ACC112 (cell line): Measurements from ENCODE around the gene WNT8B.

Experiments used
- H2AFZ ChIP-seq: fragments of 200-600 bp; sonication (generic); one replicate; pipeline ENCODE4 v1.6.0; 2017; ENCODE audit warnings: antibody characterized with exemption, low read length; ENCODE audit not compliant: unreplicated experiment
- H3K27ac ChIP-seq: fragments of 200-600 bp; sonication (generic); 2 replicates; pipeline ENCODE4 v1.5.1; 2014; ENCODE audit warnings: low read depth, mild to moderate bottlenecking, antibody characterized with exemption, low read length, moderate library complexity
- H3K27me3 ChIP-seq: fragments of 200-600 bp; sonication (generic); 2 replicates; pipeline ENCODE4 v1.6.1; 2014; ENCODE audit warnings: mild to moderate bottlenecking, antibody characterized with exemption, low read length, moderate library complexity, mixed read lengths; ENCODE audit not compliant: insufficient read depth
- H3K36me3 ChIP-seq: fragments of 200-600 bp; sonication (generic); 2 replicates; pipeline ENCODE4 v1.6.1; 2016; ENCODE audit warnings: mild to moderate bottlenecking, antibody characterized with exemption, low read length, moderate library complexity, mixed read lengths; ENCODE audit not compliant: insufficient read depth
- H3K4me1 ChIP-seq: fragments of 200-600 bp; sonication (generic); one replicate; pipeline ENCODE4 v1.6.1; 2016; ENCODE audit warnings: low read length, mixed read lengths; ENCODE audit not compliant: insufficient read depth, unreplicated experiment, control insufficient read depth
- H3K4me3 ChIP-seq: fragments of 200-600 bp; sonication (generic); 2 replicates; pipeline ENCODE4 v1.5.1; 2014; ENCODE audit warnings: mild to moderate bottlenecking, low read depth, low read length
- H3K79me2 ChIP-seq: fragments of 200-600 bp; sonication (generic); one replicate; pipeline ENCODE4 v1.6.0; 2016; ENCODE audit warnings: low read length; ENCODE audit not compliant: control insufficient read depth, unreplicated experiment, insufficient read depth

Gene WNT8B

DNA sequence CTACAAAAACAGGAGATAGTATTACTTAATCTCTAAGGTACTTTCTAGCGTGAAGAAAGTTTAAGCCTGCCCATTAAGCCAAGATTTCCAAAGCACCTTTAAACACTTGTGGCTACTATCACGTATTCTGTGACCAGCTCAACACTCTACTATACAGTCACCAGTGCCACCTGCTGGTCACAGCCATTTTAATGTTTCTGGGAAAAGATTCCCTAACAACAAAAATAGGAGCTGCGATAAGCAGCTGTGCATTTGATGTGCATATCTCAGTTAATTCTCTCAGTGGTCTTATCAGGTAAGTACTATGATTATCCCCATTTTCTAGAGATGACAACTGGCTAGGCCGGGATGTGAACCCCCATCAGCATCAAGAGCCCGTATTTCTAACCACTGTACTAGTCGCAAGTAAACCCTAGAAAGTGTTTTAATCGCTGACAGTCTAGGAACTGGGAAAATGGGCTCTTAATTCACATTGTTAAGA lies 56.0 kb downstream of the WNT8B start:
- H3K36me3 ChIP-seq, result no peaks in the 10 kb centered on the region
- no peak overlapping the region for H2AFZ ChIP-seq
- H3K4me3 ChIP-seq, result peak overlapping the region; percentile 65
- no peaks in the 10 kb centered on the region for H3K27me3 ChIP-seq
- peaks cover 33% of the 10 kb centered on the region for H3K4me1 ChIP-seq
- no peak overlapping the region for H3K27ac ChIP-seq
- no peaks in the 10 kb centered on the region for H3K79me2 ChIP-seq

DNA sequence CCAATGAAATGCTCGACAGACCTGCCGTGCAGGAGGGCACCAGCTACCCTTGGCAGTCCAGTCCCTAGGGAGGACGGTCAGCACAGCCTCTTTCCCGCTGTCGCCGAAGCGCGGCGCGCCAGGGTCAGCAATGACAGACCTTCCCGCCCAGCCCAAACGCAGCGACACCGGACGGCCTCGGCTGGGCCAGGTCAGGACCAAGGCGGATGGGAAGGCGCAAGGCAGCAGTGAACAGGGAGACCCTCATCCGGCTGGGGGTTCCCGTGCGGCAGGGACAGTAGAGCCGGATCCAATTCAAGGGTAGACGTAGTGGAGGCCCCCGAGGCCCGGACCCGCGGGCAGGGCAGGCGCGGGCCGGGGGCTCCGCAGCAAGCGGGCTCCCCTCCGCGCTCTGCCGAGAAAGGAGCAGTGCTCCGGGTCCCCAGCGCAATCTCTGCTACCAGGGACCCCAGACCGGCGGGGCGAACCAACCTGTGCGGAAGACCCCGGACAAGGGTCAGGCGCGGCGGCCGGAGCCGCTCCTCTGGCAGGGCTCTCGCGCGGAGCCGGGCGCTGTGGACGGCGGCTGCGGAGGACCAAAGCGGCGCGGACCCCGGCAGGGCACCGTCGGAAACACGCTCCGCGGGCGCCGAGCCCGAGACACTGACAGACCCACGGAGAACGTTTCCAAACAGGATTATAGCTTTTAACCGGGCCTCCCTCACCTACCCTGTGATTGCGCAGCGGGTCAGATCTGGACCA lies 56.7 kb downstream of the WNT8B start, which contains the start of gene SEC31B:
Gene SEC31B, minus strand, starts transcription at position 551 of the 741 bp plus-strand sequence. CDS start 2,909 bp downstream, outside the sequence.
- H2AFZ ChIP-seq, result no peak within 1 kb of the TSS

DNA sequence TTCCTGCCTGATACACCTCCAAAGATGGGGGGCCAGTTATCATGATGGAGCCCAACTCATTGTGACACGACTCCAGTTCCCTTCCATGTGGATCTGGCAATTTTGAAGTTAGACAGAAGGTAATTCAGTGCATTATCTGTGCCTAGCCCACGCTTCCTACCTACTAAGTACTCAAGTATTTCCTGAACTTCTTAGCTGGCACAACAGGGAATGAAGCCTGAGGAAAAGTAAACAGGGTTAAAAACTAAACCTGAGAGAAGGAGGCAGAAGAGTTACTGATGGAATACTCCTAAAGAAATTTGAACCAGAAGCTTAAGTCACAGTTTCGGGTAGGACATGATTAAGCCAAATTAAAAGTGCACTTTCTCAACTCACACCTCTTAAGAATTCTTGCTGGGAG lies 58.0 kb downstream of the WNT8B start:
- H3K36me3 ChIP-seq, result peaks cover 1% of the 10 kb centered on the region; the same call in 1 of the 2 replicates

More for the DNA sequence above, 56.7 kb downstream of the WNT8B start, which contains the start of gene SEC31B:
- Histone ChIP-seq H3K4me1 (peaks cover 33% of the 10 kb centered on the region), H3K27ac (peak within 1 kb of the TSS; percentile 35; the same call in 1 of the 2 replicates), H3K4me3 (peak within 1 kb of the TSS; percentile 65), H3K36me3 (no peaks in the 10 kb centered on the region), H3K27me3 (no peaks in the 10 kb centered on the region), H3K79me2 (no peaks in the 10 kb centered on the region)

DNA sequence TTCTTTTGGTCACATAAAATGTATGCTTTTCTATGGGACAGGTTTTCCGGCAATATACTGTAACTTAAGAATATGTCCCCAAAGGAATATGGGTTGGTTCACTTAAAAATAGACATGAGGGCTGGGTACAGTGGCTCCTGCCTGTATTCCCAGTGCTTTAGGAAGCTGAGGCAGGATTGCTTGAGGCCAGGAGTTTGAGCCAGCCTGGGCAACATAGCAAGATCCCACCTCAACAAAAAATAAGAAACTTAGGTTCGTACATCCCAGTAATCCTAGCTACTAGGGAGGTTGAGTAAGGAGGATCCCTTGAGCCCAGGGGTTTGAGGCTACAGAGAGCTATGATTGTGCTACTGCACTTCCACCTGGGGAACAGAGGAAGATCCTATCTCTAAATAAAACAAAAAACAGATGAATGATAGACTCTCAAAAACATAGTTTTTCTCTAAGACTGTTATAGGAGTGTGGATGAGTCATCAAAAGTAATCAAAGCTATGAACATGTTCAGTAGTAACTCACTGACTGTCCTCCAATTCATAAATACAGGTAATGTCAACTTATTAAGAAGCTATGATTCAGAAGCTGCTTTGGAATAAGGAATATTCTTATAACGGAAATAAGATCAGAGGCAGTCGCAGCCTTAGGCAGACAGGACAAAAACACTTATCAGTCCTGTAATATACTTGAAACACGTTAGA lies 59.4 kb downstream of the WNT8B start:
- Histone ChIP-seq H2AFZ (no peak overlapping the region), H3K4me3 (no peak overlapping the region), H3K79me2 (peaks cover 6% of the 10 kb centered on the region), H3K27ac (peak overlapping the region; percentile 45), H3K36me3 (peaks cover 14% of the 10 kb centered on the region), H3K4me1 (peaks cover 33% of the 10 kb centered on the region), H3K27me3 (no peaks in the 10 kb centered on the region)

More for the DNA sequence above, 58.0 kb downstream of the WNT8B start:
- H3K27me3 ChIP-seq, result no peaks in the 10 kb centered on the region
- H3K27ac ChIP-seq, result peak overlapping the region; percentile 35; the same call in 1 of the 2 replicates
- peaks cover 33% of the 10 kb centered on the region for H3K4me1 ChIP-seq
- no peak overlapping the region for H3K4me3 ChIP-seq
- H2AFZ ChIP-seq, result no peak overlapping the region
- no peaks in the 10 kb centered on the region for H3K79me2 ChIP-seq

DNA sequence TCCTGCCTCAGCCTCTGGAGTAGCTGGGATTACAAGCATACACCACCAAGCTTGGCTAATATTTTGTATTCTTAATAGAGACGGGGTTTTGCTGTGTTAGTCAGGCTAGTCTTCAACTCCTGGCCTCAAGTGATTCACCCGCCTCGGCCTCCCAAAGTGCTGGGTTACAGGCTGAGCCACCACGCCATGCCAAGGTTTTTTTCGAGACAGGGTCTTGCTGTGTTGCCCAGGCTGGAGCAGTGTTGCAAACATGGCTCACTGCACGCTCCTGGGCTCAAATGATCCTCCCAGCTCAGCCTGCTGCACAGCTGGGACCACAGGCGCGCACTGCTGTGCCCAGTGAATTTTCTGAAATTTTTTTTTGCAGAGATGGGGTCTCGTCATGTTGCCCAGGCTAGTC lies 60.1 kb downstream of the WNT8B start:
- H3K27ac ChIP-seq, result peak overlapping the region; percentile 45
- no peak overlapping the region for H3K4me3 ChIP-seq
- H3K79me2 ChIP-seq, result peaks cover 9% of the 10 kb centered on the region
- H3K36me3 ChIP-seq, result peaks cover 14% of the 10 kb centered on the region
- no peak overlapping the region for H2AFZ ChIP-seq
- peaks cover 35% of the 10 kb centered on the region for H3K4me1 ChIP-seq
- H3K27me3 ChIP-seq, result no peaks in the 10 kb centered on the region

DNA sequence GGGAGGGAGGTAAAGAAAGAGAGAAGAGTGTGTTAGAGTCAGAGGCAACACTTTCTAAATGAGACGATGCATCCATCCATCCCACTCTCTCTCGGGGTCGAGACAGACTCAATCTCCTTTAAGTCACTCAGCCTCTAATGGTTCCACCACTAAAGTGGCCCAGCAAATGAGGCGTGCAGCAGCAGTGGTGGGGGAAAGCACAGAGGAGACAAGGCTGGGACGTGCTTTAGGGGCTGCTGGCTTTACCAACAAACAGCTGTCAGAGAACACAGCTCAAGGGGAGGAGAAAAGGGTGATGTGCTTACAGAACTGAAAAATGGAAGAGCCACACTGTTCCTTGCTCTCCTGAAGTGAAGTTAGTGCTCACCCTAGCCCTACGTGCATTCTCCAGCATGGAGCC lies 61.4 kb downstream of the WNT8B start:
- Histone ChIP-seq H3K79me2 (peaks cover 21% of the 10 kb centered on the region), H2AFZ (no peak overlapping the region), H3K4me1 (peaks cover 38% of the 10 kb centered on the region), H3K27ac (no peak overlapping the region), H3K4me3 (no peak overlapping the region), H3K36me3 (peaks cover 14% of the 10 kb centered on the region), H3K27me3 (no peaks in the 10 kb centered on the region)

DNA sequence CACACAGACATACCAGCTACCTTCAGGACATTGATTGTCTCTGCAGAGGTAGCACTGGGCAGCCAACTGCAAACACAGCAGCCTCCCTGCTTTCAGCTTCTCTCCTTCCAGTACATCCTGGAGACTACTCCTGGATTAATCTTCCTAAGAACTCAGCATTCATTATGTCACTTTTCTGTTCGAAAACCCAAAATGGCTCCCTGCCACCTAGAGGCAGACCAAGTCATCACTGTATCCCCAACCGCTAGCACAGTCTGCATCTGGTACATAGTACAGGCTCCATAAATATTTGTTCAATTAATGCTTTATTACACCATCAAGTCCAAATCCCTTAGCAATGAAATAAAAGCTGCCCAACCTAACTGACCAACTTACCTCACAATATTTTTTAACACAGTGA lies 61.8 kb downstream of the WNT8B start:
- peaks cover 25% of the 10 kb centered on the region for H3K79me2 ChIP-seq
- no peak overlapping the region for H2AFZ ChIP-seq

DNA sequence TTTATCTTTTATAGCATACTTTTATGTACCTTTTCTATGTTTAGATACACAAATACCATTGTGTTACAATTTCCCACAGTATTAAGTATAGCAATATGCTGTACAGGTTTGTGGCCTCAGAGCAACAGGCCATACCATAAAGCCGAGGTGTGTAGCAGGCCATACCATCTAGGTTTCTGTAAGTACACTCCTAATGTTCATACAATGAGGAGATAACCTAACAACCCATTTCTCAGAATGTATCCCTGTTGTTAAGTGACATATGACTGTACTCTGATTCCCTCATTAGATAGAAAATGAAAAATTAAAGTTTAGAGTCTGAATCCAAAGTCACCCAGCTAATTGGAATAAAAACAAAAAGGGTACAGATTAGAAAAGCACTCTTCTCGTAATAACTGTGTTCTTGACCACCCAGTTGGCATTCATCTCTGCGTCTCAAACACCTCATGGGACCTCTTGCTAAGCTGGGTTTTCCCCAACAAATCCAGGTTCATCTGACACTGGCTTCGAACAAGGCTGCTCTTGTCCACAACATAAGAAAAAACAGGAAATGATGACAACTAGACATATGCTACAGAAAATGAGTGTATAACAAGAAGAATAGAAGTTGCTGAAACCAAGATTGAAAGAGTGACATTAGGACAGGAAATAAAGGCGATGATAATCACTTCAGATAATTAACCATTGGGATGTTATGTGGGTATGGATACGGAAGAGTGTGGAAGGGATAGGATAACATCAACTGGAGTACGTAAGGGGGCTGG lies 65.5 kb downstream of the WNT8B start:
- peak overlapping the region; percentile 83 for H3K4me3 ChIP-seq
- H3K27me3 ChIP-seq, result no peaks in the 10 kb centered on the region
- peaks cover 34% of the 10 kb centered on the region for H3K79me2 ChIP-seq
- H3K27ac ChIP-seq, result peak overlapping the region; percentile 19; the same call in 1 of the 2 replicates
- H2AFZ ChIP-seq, result no peak overlapping the region
- peaks cover 14% of the 10 kb centered on the region for H3K36me3 ChIP-seq
- peaks cover 15% of the 10 kb centered on the region for H3K4me1 ChIP-seq

More for the DNA sequence above, 61.8 kb downstream of the WNT8B start:
- peaks cover 14% of the 10 kb centered on the region for H3K36me3 ChIP-seq
- H3K4me3 ChIP-seq, result no peak overlapping the region
- H3K27me3 ChIP-seq, result no peaks in the 10 kb centered on the region
- peaks cover 33% of the 10 kb centered on the region for H3K4me1 ChIP-seq
- no peak overlapping the region for H3K27ac ChIP-seq

DNA sequence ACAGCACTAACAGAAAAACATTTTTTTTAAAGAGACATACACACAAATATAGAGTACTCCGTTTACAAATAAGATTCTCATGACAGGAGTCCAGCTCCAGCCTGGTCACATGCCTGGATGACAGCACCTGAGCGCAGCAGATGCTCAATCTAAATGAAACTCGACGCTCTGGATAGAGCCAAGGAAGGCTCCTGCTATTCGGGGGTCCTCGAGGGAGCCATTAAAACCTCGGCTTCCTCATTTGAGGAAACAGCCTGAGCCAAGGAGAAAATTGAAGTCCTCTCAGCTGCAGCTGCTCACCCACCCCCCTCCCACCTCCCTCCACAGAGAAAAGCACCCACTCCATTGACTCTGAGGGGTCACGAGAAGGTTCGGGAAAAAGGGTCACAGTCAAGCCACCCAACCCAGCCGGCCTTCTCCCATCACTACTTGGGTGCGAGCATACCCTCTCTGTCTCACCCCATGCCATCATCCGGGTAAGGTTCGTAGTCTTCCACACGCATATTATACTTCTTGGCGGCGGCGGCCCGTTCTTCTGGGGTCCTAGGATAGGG lies 66.2 kb downstream of the WNT8B start:
- H3K4me1 ChIP-seq, result peaks cover 15% of the 10 kb centered on the region
- peak overlapping the region; percentile 19; the same call in 1 of the 2 replicates for H3K27ac ChIP-seq
- H3K36me3 ChIP-seq, result peaks cover 14% of the 10 kb centered on the region
- H3K27me3 ChIP-seq, result no peaks in the 10 kb centered on the region
- H3K4me3 ChIP-seq, result peak overlapping the region; percentile 83
- peaks cover 34% of the 10 kb centered on the region for H3K79me2 ChIP-seq
- H2AFZ ChIP-seq, result peak overlapping the region; percentile 99
